GM19324 (cell line): Measurements from ENCODE around the gene NPAS3.

ENCODE experiments used
- ATAC-seq: cut with Tn5 transposase; IDR thresholded peaks from one replicate; pipeline ENCODE4 v1.9.1; 2021; ENCODE audit warnings: mild to moderate bottlenecking, moderate library complexity; ENCODE audit not compliant: unreplicated experiment, low FRiP score

The NPAS3 gene

DNA sequence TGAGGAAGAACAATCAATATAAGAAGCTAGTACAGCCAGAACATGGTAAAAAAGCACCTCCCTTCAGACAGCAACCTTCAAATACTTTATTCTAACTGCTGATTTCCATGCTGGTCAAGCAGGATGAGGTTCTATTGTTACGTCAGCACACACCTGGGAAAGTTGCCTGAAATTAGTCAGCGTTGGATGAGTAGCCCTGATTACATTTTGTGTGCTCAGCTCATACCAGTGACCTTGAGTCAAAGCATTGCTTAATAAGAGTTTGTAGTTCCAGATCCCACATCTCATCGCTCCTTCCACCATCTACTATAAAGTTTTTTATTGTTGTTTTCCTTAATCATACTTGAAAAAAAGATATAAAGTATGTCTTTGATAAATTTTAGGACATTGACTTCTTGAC, 650.7 kb downstream of the NPAS3 start:
- no peak for ATAC-seq

DNA sequence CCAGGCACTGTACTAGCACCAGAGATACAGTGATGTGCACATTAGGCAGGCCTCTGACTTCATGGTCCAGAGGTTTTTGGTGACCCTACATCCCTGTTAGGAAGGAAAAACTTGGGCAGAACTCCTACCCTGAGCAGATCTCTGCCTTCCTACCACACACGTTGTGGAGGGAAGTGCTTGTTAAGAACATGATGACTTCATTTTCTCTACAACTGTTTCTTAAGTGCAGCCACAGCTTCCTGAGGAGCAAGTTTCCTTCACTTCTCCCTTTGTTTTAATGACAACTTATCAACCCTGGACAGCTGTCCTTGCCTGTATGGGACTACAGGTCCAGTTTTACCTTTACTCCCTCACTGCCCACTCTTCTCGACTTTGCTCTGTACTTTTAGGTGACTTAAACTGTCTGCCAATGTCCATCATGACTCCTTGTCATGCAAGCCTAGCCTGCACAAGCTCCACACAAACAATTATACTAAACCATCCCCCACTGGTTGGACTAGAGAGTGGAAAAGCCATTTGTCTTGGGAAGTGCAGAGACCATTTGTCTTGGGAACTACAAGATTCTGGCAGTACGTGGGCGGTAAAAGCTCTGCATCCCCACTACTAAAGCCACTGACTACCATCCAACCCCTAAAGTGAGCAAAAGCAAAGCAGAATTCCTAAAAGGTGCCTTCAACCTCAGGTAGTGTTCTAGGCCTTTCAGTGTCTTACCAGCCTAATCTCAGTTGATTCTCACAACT, 652.4 kb downstream of the NPAS3 start:
- ATAC-seq = no peak

DNA sequence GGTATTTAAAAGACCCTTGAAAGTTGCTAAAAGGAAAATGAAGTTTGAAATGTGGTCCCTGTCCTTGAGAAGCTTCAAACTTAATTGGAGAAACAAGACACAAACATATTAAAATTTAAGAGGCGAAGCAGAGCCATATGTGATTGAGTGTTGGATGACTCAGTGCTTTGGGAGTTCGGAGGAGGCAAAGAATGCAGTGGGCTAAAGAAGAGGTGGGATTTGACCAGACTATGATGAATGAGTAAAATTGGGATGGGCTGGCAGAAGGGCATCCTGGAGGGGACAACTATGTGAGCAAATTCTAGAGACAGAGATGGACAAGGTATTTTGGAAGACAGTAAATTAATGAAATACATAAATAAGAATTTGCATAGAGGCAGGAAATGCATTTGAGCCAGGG, 653.6 kb downstream of the NPAS3 start:
- no peak for ATAC-seq

GRCh38 chr14:33596211-33597080, 657.8 kb downstream of the NPAS3 start:
- ATAC-seq = no peak

DNA sequence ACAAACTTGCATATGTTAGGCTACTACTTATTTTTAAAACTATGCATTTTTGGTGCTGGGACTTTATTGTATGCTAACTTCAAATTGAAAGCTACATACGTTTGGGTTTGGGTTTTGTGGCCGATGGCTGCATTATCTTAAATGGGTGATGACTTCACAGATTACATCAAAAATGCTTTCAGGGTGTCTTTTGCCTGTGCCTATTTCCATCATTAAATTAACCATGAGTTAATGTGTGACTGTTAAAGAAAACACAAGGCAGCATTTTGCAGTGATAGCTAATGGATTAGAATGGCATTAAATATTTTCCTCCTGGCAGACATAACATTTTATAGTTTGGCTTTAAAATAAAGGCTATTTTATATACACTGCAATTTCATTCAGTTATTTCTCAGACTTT, 659.9 kb downstream of the NPAS3 start:
- ATAC-seq = no peak

GRCh38 chr14:33602396-33602795, 663.7 kb downstream of the NPAS3 start:
- no peak for ATAC-seq

DNA sequence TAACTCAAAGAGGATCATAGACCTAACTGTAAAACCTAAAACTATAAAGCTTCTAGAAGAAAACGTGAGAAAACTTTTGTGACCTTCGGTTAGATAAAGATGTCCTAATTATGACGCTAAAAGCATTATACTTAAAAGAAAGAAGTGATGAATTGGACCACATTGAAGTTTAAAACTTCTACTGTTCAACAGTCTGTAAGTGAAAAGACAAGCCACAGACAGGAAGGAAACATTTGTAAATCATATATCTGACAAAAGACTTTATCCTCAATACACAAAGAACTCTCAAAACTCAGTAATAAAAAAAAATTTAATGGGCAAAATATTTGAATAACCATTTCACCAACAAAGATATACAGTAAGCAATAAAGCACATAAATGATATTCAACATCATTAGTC, 667.9 kb downstream of the NPAS3 start:
- ATAC-seq = no peak

DNA sequence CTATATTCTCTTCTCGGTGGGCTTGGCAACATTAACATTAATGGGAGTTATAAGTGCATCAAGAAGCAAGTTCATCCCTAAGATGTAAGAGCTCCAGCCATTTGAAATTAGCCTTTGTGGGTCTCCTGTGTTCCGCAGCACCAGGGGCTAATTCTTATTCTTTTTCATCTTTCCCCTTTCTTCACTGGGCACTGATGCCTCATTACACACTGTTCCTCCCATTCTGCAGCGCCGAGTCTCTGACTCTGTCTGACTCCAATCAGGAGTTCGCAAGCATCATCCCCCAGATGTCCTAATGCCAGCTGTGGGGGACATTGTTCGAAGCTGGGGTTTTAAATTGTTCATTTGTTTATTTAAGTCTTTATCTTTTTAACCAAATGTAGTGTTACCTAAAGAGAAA, 670.9 kb downstream of the NPAS3 start:
- no peak for ATAC-seq

GRCh38 chr14:33610121-33610520, 671.4 kb downstream of the NPAS3 start:
- ATAC-seq = no peak

- no peak for ATAC-seq
These were observed 672.9 kb downstream of the NPAS3 start for GRCh38 chr14:33611405-33612196.

DNA sequence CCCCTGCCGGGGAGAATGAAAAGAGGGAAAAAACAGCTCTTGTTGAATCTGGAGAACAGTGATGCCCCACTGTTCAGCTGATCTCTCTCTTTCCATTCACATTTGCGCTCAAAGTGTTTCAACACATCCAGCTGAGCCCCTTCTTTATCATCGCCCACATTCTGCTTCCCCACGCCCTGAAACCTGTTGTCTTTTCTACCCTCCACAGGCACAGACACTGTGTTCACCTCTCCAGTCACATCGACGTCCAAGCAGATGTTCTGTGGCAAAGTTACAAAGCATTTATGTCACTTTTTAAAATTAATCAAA, 673.5 kb downstream of the NPAS3 start:
- ATAC-seq = no peak

DNA sequence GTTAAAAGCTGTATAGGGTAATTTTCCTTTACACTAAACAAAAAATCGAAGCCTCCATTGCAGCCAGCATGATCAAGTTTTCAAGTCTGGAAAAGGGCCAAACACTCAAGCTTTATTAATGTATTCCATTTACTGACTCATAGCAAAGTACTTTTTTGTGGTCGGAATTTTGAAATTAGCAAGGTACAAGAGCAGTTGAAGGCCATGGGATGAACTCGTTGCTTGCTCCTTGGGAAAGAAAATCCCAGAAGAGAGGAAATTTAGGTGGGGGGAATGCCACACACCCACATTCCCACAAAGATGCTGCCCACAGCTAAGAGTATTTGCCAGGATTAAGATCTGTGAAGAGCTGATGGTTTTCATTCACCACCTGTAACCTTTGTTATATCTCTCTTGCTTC, 678.5 kb downstream of the NPAS3 start:
- no peak for ATAC-seq

DNA sequence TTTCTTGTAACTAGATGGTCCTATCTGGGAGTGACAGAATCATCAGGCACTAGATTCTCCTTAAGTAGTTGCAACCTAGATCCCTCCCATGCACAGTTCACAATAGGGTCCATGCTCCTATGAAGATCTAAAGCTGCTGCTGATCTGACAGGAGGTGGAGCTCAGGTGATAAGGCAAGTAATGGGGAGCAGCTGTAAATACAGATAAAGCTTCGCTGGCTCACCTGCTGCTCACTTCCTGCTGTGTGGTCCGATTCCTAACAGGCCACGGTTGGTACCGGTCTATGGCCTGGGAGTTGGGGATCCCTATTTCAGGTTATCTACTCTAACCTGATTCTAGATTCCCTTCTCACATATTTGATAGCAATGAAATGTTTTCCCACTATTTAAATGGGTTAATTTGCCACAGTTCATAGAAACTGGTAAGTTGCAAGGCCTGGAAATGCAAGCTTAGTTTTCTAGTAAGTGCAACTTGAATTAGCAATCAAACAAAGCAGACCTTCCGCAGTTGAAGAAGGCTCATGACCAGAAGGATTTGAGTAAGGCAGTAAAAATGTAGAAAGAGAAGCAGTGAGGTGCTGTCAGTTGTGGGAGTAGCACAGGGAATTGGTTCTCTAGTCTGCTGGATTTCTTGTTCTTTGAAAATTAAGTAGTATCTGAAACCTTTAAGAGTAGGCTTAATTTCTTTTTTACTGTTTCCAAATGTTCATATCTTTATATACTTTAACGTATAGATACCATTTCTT, 679.9 kb downstream of the NPAS3 start:
- no peak for ATAC-seq

GRCh38 chr14:33622496-33622895, 683.8 kb downstream of the NPAS3 start:
- no peak for ATAC-seq

- no peak for ATAC-seq
These were observed 691.1 kb downstream of the NPAS3 start for GRCh38 chr14:33629792-33630191.

DNA sequence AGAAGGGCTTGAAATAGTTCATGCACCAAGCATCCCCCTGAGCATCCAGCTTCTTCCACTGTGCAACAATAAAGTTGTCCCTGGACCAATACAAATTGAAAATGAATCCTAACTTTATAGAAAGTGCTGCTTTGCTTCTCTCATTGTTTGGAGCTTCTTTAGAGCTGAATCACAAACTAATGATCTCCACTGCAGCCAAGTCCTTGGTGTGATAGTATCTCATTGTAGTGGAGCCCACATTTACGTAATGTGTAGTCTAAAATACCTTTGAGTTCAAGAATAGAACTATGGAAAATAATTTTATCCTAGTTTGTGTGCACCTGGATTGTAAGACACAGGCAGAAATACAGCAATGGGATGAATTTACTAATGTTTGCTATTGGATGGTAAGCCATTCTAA, 692.3 kb downstream of the NPAS3 start:
- ATAC-seq = no peak

GRCh38 chr14:33631441-33631840, 692.8 kb downstream of the NPAS3 start:
- no peak for ATAC-seq

GRCh38 chr14:33634631-33635030, 696.0 kb downstream of the NPAS3 start:
- ATAC-seq = no peak

DNA sequence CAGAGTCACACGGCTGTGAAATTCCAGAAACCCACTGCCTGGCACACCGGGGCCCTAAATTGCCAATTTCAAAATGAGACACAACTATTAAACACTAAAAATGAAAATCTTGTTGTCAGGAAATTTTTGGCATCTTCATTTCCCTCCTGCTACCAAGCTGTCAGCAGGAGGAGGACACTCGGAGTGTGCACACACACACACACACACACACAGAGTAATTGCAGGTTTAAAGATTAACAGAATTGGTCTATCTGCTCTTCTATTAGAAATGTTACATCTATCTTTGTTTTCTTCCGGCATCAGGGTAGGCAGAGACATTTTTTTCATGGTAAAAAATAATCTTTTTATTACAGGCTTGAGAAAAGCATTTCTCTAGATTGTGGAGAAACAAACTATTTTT, 698.0 kb downstream of the NPAS3 start:
- no peak for ATAC-seq

GRCh38 chr14:33642080-33642479, 703.4 kb downstream of the NPAS3 start:
- no peak for ATAC-seq
